NCI-H2081 treated with DMSO at 0.1 percent for 48 hours (cell line): ENCODE results near the gene LRP1B.
A peak's percentile ranks its signal among the peaks of the same experiment; 100 is the strongest.

Experiments
- DNase-seq: peaks from one replicate; lab custom pipeline; 2025; lab: John Stamatoyannopoulos, UW

The LRP1B gene

DNA sequence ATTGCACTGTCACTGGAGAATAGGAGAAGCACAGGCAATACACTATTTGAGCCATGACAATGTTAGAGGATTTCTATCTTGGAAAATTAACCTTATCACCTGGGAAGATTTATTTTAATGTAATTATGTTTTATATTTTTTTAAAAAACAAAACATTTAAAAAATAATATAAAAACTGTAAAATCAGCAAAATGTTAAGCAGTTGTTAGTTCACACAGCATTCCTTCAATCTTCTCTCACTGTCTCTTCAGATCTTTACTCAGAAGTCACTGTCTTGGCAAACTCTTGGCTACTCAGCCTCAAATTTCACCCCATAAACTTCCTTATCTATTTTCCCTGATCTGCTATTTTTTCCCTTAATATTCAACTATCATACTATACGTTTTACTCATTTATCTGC is 1322.6 kb downstream of the LRP1B start:
- DNase-seq, result no peak

DNA sequence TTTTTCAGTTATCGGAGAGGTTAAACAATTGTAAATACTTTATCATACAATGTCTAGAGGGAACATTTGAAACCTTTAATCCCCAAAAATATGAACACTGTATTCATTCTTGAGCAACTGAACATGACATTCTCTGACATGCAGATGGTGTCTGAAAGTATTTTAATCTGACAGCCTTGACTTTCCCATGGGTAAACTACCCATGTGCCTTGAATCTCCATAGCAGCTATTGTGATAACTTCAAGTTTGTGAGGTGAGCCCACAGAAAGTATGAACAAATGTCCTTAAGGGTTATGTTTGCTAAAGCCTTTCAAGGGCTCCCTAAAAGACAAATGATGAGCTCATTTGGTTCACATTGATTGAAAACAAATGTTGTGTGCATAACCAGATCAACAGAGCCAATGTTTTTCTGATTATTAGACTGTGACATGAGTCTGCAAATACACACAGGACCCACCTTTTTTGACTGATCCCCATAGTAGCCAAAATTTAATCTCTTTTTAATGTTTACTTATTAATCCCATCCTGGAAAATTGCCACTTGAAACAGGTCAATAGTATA is 1326.0 kb downstream of the LRP1B start:
- no peak for DNase-seq

GRCh38 chr2:140801311-140801710 is 1329.5 kb downstream of the LRP1B start:
- DNase-seq, result no peak

GRCh38 chr2:140797718-140798117 is 1333.1 kb downstream of the LRP1B start:
- DNase-seq, result no peak

DNA sequence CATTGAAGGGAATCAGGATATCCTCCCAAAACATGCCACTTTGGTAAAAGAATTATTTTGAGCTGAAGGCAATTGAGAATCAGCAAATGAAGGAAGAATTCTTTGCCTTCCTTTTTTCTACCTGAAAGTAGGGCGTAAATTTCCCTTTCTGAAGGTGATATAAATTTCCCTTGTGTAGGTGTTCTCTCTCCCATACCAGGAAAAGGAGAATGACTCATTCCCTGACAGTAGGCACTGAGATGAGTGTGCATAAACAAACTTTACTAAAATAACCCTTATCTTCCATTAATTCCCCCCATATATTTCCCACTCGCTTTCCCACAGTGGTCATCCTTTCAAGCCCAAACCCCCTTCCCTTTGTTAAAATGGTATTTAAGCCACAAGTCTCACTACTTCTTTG is 1339.0 kb downstream of the LRP1B start:
- no peak for DNase-seq

- no peak for DNase-seq
These were observed 1344.2 kb downstream of the LRP1B start for GRCh38 chr2:140786585-140786984.

DNA sequence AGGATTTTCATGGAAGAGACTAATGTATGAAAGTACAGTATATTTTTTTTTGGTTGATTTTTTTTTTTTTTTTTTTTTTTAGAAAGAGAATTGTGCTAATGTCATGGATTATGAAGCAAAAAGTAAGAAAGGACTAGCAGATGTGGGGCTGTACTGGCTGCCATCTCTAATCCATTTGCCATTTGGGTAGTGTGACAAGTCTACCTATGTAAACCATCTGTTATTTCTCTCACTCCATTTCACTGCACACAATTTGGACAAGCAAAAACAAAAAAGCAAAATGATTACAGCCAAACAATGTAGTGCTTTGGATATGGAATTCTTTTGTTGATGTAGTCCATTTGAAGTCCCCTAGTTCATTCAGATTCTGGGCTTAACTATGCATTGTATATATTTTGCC is 1355.4 kb downstream of the LRP1B start:
- no peak for DNase-seq

- DNase-seq, result no peak
These were observed 1360.2 kb downstream of the LRP1B start for GRCh38 chr2:140770645-140771044.

GRCh38 chr2:140761807-140762206 is 1369.0 kb downstream of the LRP1B start:
- no peak for DNase-seq

DNA sequence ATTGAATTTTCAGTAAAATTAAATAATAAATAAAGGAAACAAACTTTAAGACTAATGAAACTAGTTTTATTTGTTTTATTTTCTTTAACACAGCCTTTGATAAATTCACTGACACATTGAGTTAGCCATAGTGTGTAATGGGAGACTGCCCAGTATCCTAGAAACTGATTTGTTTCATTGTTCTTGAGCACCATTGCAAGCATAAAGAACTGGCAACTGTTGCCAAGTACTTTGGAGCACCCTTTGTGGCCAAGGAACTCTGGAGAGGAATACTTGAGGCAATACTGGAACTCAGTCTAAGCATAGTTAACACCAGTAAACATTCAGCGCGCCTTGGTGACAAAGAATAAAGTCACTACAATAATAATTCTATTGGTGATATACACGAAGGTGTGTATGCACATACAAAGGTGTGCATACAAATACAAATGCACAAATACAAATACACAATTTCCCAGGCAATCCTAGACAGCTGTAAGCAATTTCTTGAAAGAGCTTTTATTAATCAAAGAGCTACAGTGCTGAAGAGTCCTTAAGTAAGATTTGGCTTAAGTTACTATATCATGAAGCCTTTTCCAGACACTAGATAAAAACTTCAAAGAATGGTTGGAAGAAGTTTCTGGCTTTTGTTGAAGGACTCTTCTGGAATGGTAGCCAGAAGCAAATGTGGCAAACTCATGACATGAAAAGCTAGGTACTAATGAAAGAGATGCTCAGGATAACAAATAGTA is 1371.2 kb downstream of the LRP1B start:
- DNase-seq, result no peak

DNA sequence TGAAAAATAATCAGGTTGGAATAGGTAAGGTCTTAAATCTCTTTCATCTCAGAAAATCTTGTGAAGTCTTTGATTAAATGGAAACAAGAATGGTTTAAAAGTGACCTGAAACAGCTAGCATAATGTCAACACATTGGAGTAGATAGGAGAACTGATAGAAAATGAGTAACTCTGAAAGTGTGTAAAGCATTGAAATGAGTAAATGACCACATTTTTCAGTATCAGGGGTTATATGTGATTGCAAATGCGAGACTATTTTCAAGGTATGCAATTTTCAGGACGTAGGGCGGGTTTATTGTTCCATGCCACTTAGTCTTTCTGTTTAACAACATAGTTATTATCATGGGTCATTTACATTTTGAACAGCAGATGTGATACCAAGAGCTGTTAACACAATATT is 1383.2 kb downstream of the LRP1B start:
- no peak for DNase-seq

DNA sequence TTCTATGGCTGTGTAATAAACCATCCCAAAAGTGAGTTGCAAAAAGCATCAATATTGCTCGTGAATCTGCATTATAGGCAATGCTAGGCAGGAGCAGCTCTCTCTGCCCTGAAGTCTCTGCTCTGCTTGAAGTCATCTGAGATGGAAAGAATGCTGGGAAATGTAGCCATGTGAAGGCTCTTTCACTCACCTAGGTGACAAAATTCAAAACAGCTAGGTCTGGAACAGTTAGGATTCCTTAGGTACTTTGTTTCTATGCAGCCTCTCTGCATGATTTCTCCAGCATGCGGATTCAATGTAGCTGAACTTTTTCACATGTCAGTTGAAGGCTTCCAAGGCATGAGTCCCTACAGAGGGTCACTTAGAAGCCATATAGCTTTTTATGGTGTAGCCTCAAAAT is 1383.7 kb downstream of the LRP1B start:
- no peak for DNase-seq

DNA sequence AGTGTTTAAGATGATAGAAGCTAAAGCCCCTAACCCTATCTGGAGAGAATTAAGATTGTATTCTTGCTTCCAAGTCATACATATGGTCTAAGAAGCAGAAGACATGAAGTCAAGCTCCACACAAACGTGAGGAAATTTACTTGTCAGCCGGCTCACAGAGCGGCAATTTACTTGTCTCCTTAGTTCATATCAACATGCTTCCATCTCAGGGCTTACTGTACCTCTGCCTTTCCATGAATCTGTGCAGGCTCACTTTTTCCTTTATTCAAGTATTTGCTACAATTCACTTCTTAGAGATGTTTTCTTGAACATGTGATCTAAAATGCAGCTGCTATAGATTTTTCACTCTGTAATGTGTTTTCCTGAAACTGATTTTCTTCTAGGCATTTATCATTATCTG is 1386.4 kb downstream of the LRP1B start:
- DNase-seq, result no peak

DNA sequence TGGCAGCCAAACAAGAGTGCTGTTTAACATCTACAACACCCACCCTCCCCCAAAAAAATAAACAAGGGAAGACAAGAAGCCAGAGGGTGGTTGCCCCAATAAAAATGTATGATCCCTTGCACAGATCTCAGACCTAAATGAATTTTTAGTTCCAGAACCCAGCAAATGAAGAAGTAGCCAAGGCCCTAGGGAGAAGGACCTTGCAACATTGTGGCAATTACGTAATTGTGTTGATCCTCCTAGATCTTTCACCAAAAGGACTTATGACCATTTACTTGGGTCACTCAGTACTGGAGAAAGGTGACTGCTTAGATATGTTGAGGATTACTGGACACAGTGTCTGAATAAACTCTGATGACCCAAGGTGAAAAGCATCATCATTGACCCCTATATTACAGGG is 1393.8 kb downstream of the LRP1B start:
- DNase-seq, result no peak

DNA sequence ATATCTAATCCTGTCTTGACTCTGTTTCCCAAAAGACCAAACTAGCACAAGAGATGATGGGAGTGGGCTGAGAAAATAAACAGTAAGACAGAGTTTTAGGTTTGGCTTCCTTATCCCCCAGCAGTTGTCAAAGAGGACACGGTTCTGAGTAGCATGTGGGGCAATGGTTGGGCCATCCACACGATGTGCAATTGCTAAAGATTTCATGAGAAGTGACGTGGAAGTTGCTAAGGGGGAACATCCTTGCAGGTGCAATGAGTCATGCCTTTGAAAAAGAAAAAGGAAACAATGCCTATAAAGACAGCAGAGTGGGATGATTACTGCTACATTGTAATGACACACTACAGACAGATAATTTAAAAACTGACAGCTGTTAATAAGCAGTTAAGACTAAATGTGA is 1395.8 kb downstream of the LRP1B start:
- DNase-seq, result peak; percentile 81

GRCh38 chr2:140718999-140719398 is 1411.8 kb downstream of the LRP1B start:
- peak; percentile 14 for DNase-seq

DNA sequence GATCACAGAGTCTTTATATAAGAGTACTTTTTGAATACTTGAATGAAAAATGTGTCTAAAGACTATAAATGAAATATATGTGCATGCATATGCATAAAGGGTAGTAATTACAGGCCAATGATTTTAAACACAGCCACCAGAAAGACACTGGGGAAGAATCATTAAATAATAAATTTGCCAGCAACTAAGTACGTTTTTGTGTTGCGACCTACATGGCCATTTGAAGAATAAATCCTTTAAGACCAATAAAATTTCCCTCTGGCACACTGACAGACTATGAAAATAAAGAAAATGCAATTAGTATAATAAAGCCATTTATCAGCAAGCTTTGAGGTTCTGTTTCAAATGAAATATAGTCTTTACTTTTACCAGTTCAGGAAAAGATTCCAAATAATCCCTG is 1413.3 kb downstream of the LRP1B start:
- DNase-seq, result no peak

DNA sequence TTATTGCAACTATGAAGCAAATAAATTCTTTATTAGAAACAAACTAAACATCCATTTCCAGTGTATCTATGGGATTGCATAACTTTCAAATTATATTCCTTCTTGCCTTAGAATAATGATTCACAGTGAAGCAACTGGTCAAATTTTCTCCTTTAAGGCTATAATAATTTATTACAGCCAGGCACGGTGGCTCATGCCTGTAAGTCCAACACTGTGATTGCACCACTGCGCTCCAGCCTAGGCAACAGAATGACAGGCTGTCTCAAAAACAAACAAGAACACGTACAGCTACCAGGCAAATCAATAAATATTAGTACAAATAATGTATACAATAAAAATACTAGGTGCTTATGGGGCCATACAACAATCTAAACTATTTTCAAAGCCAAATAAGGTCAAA is 1416.2 kb downstream of the LRP1B start:
- no peak for DNase-seq

DNA sequence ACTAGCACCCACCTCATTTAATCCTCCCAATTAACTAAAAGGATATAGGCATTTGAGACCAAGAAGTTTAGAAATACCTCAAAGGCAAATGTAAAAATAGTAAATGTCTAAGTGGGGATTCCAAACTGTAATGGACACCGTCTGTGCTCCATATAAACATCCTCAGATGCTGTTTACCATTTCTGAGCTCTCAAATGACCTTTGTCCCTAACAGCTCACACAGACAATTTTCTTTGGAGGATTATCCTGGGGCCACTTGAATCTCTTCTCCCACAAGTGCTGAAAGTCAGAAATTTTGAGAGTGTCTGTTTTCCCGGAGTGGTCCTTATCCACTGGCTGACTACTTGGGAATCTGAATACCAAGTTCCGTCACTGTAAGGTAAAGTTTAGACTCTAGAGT is 1418.9 kb downstream of the LRP1B start:
- no peak for DNase-seq

DNA sequence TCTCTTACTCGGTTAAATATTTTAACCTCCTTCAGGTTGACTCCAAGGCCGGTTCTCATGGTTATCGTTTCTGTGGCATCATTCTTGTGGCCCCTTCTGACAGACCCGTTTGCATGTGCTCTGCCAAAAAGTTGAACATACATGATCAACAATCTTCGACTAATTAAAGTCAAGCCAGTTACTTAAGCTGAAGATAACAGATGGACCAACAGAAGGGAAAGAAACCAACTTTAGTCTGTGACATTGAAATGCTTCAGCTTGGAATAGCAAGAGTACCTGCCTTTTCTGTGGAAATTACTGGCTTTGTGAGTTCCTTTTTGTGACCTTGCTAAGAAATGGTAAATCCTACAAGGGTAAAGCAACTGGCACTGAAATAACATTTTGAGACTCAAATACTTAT is 1429.1 kb downstream of the LRP1B start:
- DNase-seq, result no peak

GRCh38 chr2:140698636-140699035 is 1432.2 kb downstream of the LRP1B start:
- DNase-seq, result no peak

DNA sequence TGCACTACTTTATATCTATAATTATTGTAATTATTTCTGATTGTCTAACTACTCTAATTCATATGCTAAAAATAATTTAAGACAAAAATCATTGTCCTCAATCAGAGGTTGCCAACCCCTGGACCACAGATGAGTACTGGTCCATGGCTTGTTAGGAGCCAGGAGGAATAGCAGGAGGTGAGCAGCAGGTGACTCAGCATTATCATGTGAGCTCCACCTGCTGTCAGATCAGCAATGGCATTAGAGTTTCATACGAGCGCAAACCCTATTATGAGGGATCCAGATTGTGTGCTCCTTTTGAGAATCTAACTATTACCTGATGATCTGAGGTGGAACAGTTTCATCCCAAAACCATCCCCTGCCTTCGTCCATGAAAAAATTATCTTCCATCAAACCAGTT is 1434.4 kb downstream of the LRP1B start:
- no peak for DNase-seq

DNA sequence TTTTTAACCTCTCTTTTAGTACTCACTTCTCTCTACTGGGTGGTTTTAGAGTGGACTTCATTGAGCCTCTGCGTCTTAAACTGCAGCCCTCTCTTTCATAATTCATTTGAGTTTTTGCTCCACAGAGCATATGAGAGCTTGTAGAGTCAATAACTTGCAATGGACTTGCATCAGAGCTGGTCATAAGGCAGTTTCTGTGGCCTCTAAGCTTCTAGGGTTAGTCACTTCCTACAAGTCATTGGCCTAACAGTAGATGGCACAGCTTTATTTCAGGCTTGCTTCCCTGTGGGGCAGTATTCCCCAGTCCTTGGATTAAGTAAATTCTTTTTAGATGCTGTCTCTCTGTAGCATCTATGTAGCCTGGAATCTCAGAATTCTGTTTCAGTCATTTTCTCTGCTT is 1435.7 kb downstream of the LRP1B start:
- DNase-seq, result no peak

DNA sequence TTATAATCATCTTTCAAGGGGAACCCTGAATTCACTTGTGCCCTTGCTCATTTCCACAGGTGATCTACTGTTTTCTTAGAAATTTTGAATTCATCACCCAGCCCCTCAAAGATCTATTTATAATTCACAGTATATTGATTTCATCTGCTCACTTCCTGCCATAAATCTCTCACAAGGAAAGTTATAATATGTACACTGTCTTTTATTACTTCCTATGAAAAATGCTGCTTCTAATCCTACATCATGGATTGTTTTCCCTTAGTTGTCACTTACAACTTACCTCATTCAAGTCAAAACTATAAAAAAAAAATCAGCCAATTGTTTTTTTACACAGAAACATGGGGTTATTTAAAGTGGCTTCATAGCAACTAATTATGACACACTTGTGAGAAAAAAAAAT is 1443.0 kb downstream of the LRP1B start:
- DNase-seq, result no peak
